Endothelial cell of umbilical vein (primary cell): ENCODE measurements around the gene RFX1.

ENCODE experiments used
- CTCF ChIP-seq, 2 donors: IDR thresholded peaks; 1 replicate in 1 of 2; 2 replicates in 1 of 2; pipeline ENCODE4 v1.5.1; 2011; ENCODE audit warnings: low read length in 2 of 2, mild to moderate bottlenecking in 2 of 2, moderate library complexity in 2 of 2, control low read depth in 1 of 2, inconsistent platforms in 1 of 2, low read depth in 1 of 2; ENCODE audit not compliant: insufficient read depth in 1 of 2; ENCODE audit errors: extremely low read depth in 1 of 2
- EZH2 ChIP-seq: IDR thresholded peaks from 2 replicates; pipeline ENCODE4 v1.6.1; 2012; ENCODE audit warnings: borderline replicate concordance, low read depth, mild to moderate bottlenecking, moderate library complexity, low read length, inconsistent platforms; ENCODE audit not compliant: severe bottlenecking
- FOS ChIP-seq: IDR thresholded peaks from 2 replicates; pipeline ENCODE4 v1.6.1; 2011; ENCODE audit warnings: mild to moderate bottlenecking, low read length, moderate library complexity, borderline replicate concordance; ENCODE audit not compliant: insufficient read depth
- GATA2 ChIP-seq: IDR thresholded peaks from 2 replicates; pipeline ENCODE4 v1.7.0; 2011; ENCODE audit warnings: low read depth, mild to moderate bottlenecking, moderate library complexity, mixed read lengths, low read length; ENCODE audit not compliant: insufficient read length, insufficient read depth
- MAX ChIP-seq: IDR thresholded peaks from 2 replicates; pipeline ENCODE4 v1.6.1; 2011; ENCODE audit not compliant: insufficient read depth, insufficient read length
- MYC ChIP-seq: IDR thresholded peaks from one replicate; pipeline ENCODE4 v1.6.1; 2011; ENCODE audit warnings: mild to moderate bottlenecking, low read depth, low read length
- POLR2A ChIP-seq: IDR thresholded peaks from 2 replicates; pipeline ENCODE4 v1.6.1; 2012; ENCODE audit warnings: low read depth, mild to moderate bottlenecking, control low read depth, low read length
- POLR2AphosphoS5 ChIP-seq: IDR thresholded peaks from 2 replicates; pipeline ENCODE4 v1.6.1; 2012; ENCODE audit warnings: low read depth, mild to moderate bottlenecking, control low read depth, low read length, moderate library complexity; ENCODE audit not compliant: insufficient read depth

DNA sequence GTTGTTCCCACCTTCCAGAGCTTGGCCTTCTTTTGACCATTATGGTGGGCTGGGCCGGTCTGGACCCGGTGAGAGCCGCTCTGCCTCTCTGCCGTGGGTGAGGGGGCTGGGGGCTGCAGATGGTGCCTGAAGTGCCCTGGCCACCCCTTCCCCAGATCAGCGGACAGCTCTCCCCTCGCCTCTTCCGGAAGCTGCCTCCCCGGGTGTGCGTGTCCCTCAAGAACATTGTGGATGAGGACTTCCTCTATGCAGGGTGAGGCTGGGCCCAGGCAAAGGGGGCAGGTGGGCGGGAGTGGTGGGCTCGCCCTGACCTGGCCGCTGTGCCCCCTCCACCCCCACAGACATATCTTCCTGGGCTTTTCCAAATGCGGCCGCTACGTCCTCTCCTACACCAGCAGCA lies 51.9 kb downstream of the RFX1 start:
- TF ChIP-seq EZH2 (no peak), MYC (no peak), POLR2A (no peak), MAX (no peak), CTCF (IDR thresholded peaks at IDR 0.05; ENCODE audit: extremely low read depth in 1 of 2, insufficient read depth in 1 of 2, low read depth in 1 of 2, low read length in 2 of 2) (no peak), POLR2AphosphoS5 (no peak), FOS (no peak), GATA2 (no peak)
